K562 (cell line): ENCODE results near the gene COL13A1. TPM values are rescaled to one million over a fixed set of nuclear protein-coding genes. Genes with fewer than 3 reads are reported as not detected.

Source experiments
- CHD7 ChIP-seq: fragments of 200-600 bp; sonication (generic); IDR thresholded peaks from one replicate; pipeline ENCODE4 v1.6.1; 2012; ENCODE audit warnings: mild to moderate bottlenecking, low read depth, low read length, inconsistent platforms
- STAG1 ChIP-seq: sonication (generic); formaldehyde crosslinking; IDR thresholded peaks from 2 replicates; pipeline ENCODE4 v1.5.0; 2020; ENCODE audit warnings: missing genetic modification reagents, borderline replicate concordance
- TSC22D4 ChIP-seq: fragments of 450-650 bp; IDR thresholded peaks from 2 replicates; pipeline ENCODE4 v1.6.1; 2016; ENCODE audit warnings: missing genetic modification characterization, missing biosample characterization, control low read depth
- ZFPM2 ChIP-seq: fragments of 250-450 bp; sonication (Bioruptor Pico); IDR thresholded peaks from 2 replicates; pipeline ENCODE4 v1.5.1; 2022; ENCODE audit warnings: mild to moderate bottlenecking
- polyA plus RNA-seq, 8 experiments: library from polyadenylated mRNA; depleted of rRNA in 4 of 8; stranded (reverse) in 5 of 8; unstranded in 3 of 8; fragments of >200 nt; fragmentation: Nextera tagmentation in 2 of 8; fragmentation: Illumina TruSeq in 1 of 8; extraction: Ambion mirVana in 2 of 8; extraction: Trizol in 1 of 8; gene quantifications; 2 replicates each; pipeline versions ENCODE4 v1.2.1 to v1.2.3, GENCODE V29; 2011 to 2014; ENCODE audit warnings: inconsistent platforms in 1 of 8, missing spikeins in 1 of 8
- total RNA-seq, 7 experiments: library from RNA; depleted of rRNA in 6 of 7; stranded (reverse); fragments of >200 nt in 6 of 7; fragmentation: Illumina TruSeq in 2 of 7; extraction: Trizol in 2 of 7; gene quantifications; 2 replicates each; pipeline versions ENCODE4 v1.2.1 to v1.2.3, GENCODE V29; 2011 to 2021; ENCODE audit warnings: low replicate concordance in 1 of 7
- TF ChIP-seq, protein P1 (sequence below): sonication (generic); formaldehyde crosslinking; IDR thresholded peaks from 2 replicates; pipeline ENCODE4 v1.8.1; 2023; ENCODE audit warnings: mild to moderate bottlenecking, missing genetic modification reagents
- TF ChIP-seq, protein P2 (sequence below), 2 experiments: fragments of 450-650 bp in 1 of 2; sonication (generic) in 1 of 2; formaldehyde crosslinking in 1 of 2; IDR thresholded peaks; 2 replicates each; pipeline versions ENCODE4 v1.7.1 to v1.9.0; 2016 to 2022; ENCODE audit warnings: inconsistent platforms in 1 of 2, mild to moderate bottlenecking in 1 of 2, missing genetic modification reagents in 1 of 2

Gene COL13A1
- total and polyA plus RNA-seq, 9 of the 15 experiments (the other 6 are each of a cell fraction or from before 2014, with no cell fraction given) = not detected

GRCh38 chr10:69941730-69942129, 140.0 kb downstream of the COL13A1 start (continued):
- TF ChIP-seq CHD7 (no peak), TSC22D4 (no peak), ZFPM2 (no peak), STAG1 (CRISPR knock-in tag) (no peak)
- TF ChIP-seq, protein P1, sequence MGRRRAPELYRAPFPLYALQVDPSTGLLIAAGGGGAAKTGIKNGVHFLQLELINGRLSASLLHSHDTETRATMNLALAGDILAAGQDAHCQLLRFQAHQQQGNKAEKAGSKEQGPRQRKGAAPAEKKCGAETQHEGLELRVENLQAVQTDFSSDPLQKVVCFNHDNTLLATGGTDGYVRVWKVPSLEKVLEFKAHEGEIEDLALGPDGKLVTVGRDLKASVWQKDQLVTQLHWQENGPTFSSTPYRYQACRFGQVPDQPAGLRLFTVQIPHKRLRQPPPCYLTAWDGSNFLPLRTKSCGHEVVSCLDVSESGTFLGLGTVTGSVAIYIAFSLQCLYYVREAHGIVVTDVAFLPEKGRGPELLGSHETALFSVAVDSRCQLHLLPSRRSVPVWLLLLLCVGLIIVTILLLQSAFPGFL = no peak
- TF ChIP-seq, protein P2, sequence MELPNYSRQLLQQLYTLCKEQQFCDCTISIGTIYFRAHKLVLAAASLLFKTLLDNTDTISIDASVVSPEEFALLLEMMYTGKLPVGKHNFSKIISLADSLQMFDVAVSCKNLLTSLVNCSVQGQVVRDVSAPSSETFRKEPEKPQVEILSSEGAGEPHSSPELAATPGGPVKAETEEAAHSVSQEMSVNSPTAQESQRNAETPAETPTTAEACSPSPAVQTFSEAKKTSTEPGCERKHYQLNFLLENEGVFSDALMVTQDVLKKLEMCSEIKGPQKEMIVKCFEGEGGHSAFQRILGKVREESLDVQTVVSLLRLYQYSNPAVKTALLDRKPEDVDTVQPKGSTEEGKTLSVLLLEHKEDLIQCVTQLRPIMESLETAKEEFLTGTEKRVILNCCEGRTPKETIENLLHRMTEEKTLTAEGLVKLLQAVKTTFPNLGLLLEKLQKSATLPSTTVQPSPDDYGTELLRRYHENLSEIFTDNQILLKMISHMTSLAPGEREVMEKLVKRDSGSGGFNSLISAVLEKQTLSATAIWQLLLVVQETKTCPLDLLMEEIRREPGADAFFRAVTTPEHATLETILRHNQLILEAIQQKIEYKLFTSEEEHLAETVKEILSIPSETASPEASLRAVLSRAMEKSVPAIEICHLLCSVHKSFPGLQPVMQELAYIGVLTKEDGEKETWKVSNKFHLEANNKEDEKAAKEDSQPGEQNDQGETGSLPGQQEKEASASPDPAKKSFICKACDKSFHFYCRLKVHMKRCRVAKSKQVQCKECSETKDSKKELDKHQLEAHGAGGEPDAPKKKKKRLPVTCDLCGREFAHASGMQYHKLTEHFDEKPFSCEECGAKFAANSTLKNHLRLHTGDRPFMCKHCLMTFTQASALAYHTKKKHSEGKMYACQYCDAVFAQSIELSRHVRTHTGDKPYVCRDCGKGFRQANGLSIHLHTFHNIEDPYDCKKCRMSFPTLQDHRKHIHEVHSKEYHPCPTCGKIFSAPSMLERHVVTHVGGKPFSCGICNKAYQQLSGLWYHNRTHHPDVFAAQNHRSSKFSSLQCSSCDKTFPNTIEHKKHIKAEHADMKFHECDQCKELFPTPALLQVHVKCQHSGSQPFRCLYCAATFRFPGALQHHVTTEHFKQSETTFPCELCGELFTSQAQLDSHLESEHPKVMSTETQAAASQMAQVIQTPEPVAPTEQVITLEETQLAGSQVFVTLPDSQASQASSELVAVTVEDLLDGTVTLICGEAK (IDR thresholded peaks at IDR 0.05) = no peak
- TF ChIP-seq, protein P2 (CRISPR knock-in tag; IDR thresholded peaks at IDR 0.05) = no peak
